UCSD-AML1 (cell line): ENCODE measurements around the gene SPRR1A.
"Not testable (repeated sequence)": the region's sequence is repeated elsewhere in the genome, so short reads cannot be mapped to it uniquely, and the experiment has no call there.

Experiments
- DNase-seq: peaks from one replicate; lab custom pipeline; 2025; ENCODE audit not compliant: unreplicated experiment; lab: John Stamatoyannopoulos, UW

SPRR1A gene

DNA sequence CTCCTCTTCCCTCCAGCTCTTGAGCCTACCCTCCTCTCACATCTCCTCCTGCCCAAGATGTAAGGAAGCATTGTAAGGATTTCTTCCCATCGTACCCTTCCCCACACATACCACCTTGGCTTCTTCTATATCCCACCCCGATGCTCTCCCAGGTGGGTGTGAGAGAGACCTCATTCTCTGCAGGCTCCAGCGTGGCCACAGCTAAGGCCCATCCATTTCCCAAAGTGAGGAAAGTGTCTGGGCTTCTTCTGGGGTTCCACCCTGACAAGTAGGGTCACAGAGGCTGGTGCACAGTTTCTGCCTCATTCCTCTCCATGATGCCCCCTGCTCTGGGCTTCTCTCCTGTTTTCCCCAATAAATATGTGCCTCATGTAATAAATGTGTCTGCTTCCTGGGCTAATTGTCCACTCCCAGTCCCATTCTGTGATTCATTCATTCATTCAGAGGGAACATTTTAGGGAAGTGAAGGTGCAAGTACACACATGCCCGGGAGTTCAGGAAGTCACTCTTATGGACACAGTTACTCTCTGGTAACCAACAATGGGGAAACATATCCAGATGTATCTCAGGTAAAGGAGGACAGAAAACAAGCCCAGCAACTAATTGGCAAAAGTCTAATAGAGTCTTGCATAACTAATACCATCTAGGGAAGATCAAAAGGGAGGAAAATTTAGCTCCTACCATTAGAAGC lies 11.5 kb upstream of the SPRR1A start:
- no peak for DNase-seq

DNA sequence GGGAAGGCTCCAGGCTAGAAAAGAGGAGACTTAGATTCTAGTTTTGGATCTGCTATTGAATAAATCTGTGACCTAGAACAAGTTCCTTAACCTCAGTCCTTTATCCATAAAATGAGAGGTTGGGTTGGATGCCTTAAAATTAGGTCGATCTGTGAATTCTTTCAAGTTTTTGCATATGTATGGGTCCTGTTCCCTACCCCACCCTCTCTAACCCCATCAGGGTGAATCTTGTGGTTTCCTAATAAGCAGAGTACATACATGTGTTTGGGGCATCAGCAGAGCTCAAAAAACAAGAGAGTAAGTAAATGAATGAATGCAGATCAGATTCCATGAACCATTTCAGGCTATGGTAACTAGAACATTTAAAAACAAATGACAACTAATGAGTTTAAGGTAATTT lies 7.2 kb upstream of the SPRR1A start:
- no peak for DNase-seq

DNA sequence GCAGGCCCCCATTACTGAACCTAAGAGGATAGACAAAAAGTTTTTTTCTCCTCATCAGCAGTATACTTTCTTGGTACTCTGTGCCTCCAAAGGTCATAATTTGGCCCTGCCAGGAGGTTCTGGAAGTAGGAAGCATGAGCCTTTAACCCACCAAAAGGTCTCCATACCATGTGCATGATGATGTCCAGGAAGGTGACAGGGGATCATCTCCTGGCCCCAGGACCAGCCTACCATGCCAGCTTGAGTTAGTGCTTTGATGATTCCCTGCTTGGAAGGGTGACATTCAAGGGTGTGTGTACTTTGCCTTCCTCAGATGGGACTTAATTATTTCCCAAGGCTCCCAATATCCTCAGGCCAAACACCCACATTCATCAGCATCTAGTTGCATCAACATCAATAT lies 6.3 kb upstream of the SPRR1A start:
- no peak for DNase-seq

DNA sequence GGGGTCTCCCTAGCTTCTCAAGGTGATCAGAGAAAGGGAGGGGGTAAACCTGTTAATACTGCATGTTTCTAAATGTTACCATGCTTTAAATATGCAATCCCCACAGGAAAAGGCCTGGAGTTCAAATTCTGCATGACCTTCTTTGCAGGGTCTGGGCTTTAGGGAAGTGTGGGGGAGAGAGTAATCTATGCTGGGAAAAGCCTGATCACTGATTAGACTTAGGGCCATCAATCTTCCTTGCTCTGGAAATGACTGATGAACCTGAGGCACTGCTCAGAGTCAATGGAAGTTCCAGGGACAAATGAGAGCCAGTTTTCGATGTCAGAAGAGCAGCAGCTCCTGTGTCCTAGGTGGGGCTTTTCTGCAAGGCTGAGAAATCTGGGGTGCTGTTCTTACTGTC lies 3.2 kb upstream of the SPRR1A start:
- DNase-seq, result no peak

DNA sequence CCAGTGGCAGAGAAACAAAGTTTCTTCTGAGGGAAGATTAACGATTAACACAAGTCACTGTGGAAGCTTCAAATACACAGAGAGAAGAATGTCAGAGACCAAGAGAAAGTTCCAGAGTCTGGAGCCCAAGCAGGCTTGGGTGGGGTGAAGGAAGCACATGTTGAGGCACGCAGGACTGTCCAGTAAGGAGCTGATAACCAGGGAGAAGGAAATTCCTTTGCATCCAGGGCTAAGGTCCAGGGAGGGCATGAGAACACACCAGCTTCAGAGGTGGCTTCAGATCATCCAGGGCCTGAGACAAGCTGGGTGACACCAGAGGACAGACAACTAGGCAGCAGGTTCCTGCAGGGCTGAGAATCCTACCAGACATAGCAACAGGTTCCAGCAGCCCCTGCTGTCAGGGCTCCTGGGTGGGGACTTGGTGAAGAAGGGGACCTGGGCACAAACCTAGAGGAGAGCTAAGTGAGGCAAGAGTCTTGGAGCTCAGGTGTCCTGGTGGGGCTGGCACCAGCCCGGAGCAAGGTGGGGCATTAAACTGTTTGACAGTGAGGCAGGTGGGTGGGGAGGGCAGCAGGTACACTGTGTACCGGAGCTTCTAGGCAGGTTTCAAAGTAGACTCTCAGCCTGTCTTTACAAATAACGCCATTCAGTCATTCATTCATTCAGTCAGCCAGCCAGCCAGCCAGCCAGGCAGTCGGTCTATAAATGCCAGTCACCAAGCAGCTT lies 2.6 kb upstream of the SPRR1A start:
- DNase-seq, result no peak

DNA sequence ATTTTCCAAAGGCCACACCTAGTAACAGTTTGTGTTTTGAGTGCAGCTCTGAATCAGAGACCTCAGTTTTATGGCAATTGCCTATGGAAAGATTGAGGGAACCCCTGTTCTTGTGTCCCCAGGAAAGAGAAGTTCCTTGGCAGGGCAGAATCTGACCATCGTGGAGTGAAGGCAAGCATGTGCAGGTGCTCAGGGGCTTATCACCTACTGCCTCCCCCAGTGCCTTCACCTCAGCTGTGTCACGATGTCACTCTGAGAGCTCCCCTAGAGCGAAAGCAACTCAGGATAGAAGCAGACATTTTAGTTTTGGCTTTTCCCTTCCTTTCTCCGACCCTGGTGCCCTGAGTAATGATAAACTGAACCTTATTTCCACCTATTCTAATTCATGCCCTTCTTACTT lies 1.8 kb upstream of the SPRR1A start:
- no peak for DNase-seq

DNA sequence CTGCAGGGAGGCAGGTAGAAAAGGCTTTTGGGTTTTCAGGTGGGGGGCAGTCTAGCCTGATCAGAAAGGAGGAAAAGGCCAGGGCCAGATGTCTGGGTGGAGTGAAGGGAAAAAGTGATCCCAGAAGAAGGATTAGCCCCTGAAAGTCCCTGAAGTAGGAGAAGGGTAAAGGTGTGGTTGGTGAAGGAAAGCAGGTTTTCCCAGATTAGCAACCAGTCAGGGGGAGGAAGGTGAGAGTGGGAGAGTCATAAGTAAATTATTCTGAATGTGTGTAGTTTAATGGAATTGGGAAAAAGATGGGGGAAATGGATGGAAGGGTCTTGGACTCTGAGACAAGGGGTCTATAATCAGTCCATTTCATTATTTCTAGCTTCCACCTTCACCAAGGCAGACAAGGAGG lies 647 bp upstream of the SPRR1A start:
- DNase-seq, result no peak

DNA sequence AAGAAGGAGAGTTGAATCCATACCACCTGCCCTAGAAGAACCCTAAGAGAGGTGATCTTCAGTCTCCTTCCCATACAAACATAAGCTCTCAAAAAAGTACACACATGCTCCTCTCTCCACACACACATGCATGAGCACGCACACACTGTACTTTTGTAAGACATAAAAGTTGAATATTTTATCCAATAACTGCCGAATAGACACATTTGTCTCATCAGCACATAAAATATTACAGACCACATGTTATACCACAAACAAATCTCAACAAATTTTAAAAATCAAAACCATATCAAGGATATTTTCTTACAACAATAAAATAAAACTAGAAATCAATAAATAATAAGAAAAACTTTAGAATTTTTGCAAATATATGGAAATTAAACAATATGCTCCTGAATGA lies 2.7 kb downstream of the SPRR1A start:
- no peak for DNase-seq

DNA sequence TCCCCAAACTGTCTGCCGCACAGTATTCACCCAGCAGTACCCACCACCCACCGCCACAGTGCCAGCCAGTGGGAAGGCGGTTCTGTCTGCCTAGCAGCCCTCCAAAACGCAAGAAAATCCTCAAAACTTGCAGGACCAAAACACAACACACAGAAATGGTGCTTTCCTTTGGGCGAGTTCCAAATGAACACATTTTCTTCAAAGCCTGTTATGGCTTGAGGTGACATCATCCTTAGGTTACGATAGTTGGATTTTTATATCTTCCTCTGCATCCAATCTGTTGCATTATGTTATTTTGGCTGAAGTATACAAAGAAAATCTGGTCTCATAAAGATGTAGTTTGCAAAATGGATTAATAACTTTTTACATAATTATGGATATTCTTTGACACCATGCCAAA lies 9.3 kb downstream of the SPRR1A start:
- DNase-seq, result no peak

DNA sequence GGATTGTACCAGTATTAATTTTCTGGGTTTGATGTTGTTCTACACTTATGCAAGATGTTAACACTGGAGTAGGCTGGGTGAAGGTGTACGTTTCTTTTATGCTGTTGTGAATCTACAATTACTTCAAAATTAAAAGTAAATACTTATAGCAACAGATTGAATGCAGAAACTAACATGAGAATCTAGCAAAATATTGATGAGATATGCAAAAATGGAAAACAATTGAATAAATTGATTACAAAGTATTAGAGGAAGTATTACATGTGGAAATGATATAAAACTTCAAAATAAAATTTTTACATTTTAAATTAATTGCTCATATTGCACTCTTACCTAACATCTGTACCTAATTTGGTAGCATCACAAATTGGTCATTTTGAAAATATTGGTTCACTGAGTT lies 12.0 kb downstream of the SPRR1A start:
- DNase-seq, result no peak

DNA sequence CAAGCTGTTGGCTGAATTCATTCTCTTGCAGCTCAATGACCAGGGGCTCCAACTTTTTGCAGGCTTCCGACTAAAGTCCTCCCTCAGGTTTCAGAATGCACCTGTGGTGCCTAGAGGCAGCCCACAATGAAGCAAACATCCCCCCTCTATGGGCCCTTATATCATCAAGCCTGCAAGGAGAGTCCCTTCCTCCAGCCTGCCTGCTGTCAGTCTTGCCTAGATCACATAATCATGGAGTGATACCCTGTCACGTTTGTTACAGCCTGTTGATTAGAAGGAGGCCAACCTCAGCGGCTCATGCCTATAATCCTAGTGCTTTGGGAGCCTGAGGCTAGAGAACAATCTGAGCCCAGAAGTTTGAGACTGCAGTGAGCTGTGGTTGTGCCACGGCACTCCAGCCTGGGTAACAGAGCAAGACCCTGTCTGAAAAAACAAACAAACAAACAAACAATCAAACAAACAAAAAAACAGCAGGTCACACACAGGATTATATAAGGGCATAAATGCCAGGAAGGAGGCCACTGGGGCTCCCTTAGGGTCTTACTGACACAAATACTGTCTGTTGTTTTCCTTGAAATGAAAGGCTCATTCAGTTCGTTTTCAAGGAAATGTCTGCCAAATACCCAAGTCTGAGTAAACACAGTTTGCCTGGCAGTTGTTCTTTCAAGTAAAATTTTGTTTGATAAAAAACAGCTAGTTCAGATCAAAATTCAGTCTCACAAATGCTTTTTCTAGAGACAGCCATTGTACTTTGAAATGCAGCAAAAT lies 12.9 kb downstream of the SPRR1A start:
- DNase-seq, result no peak

DNA sequence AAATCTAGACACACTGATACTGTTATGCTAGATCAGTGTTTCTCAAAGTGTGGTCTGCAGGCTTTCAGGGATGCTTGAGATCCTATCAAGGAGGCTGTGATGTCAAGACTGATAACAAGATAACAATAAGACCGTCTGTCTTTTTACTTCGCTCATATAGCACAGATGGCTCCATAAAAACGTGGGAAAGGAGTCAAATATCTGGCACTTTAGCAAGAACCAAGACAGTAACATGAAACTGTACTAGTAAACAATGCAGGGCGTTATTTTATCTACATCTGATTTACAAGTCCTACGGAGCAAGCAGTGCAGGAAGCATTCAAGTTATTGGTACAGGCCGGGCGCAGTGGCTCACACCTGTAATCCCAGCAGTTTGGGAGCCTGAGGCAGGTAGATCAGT lies 14.0 kb downstream of the SPRR1A start:
- DNase-seq, result no peak

DNA sequence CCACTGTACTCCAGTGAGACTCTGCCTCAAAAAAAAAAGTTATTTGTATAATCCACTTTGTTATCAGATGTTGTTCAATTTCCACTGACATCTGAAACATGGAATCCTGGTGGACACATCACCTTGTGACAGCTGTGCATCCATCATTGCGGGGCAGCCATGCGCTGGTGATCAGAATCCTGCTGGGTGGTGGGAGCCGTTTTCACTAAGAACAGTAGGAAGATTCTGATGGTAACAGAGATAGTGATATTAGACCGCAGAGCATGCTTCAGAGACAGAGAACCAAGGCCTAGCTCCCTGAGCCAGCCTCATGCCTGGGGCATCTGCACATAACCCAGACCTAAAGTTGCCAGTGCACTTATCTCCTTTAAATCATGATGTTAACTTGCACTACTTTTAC lies 14.6 kb downstream of the SPRR1A start:
- DNase-seq, result no peak

DNA sequence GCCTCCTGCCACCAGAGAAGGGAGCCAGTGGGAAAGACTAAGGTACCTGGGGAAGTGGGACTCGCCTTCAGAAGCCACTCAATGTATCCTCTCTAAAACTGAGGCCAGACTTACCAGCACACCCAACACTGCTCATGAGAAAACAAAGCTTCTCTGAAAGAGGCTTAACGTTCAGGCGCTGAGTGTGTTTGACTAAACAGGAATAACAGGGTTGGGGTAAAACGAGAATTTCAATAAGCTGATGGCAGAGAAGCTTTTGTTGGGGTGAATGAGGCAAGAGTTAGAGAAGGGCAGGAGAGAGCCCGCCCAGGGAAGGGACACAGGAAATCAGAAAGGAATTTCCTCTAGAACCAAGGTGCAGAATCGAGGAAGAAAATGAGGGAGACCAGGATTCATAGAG lies 15.9 kb downstream of the SPRR1A start:
- DNase-seq, result no peak

DNA sequence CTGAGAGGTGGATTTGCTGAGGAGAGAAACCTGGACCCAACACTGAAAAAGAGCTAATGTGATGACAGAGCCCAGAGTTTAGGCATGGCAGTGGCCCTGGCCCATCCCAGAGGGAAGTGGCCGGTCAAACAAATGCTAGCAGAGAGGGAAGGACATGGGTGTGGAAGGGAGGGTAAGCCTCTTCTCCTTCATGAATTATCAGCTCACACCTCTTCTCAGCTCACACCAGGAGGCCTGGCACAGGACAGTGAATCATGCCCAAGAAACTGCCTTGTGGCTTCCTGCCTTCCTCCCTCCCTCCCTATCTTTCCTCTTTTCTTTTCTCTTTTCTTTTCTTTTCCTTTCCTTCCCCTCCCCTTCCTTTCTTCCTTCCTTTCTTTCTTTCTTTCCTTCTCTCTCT lies 16.4 kb downstream of the SPRR1A start:
- no peak for DNase-seq

DNA sequence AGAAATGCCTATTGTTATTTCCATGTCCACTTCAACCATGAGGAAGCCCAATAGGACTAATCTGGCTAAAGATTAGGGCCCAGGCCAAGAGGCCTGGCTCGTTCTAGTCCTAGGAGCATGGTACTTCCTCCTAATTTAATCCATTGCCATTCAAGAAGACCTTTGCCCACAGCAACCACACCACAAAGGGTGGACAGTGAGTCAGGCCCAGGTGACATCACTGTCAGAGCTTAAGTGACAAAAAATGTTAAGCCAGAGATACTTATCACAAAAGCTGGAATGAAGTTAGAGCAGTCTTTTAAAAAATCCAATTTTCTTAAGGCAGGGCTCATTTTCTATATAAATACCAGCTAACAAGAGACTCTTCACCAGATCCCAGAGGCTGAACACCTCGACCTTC lies 17.5 kb downstream of the SPRR1A start, which contains the start of gene SPRR3:
SPRR3 (plus strand) TSS at position 368 of the 400 bp plus-strand sequence. CDS start 1,272 bp downstream, outside the sequence.
- DNase-seq, result no peak

DNA sequence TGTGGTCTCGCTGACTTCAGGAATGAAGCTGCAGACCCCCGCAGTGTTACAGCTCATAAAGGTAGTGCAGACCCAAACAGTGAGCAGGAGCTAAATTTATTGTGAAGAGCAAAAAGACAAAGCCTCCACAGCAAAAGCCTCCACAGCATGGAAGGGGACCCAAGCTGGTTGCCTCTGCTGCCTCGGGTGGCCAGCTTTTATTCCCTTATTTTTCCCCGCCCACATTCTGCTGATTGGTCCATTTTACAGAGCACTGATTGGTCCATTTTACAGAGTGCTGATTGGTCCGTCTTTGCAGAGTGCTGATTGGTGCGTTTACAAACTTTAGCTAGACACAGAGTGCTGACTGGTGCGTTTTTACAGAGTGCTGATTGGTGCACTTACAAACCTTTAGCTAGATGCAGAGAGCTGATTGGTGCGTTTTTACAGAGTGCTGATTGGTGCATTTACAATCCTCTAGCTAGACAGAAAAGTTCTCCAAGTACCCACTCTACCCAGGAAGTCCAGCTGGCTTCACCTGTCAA lies 27.4 kb downstream of the SPRR1A start:
- not testable (repeated sequence) for DNase-seq

DNA sequence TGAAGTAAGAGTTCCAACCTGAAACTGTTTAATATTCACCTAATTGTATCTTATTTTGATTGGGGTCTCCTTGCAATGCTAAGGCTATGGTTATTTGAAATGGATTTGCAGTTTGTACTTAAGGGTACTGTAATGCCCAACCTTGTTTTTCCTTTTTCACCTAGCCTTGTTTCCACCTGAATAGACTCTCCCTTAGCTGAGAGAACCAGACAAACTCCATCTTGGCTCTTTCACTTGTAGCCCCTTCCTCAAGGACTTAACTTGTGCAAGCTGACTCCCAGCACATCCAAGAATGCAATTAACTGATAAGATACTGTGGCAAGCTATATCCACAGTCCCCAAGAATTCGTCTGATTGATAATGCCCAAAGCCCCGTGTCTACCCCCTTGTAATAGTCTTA lies 37.9 kb downstream of the SPRR1A start:
- DNase-seq, result not testable (repeated sequence)

DNA sequence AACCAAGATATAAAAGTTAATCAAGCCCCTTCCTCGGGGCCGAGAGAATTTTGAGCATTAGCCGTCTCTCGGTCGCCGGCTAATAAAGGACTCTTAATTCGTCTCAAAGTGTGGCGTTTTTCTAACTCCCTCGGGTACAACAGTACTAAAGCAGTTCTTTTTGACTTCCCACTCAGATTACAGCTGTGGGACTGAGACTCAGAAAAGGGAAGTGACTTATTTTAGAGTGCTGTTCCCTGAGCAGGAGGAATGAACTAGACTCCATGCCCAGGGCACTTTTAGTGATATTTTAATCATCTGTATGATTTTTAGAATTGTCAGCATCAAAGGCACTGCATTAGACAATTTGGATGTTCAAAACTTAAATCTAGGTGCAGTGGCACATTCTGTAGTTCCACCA lies 38.5 kb downstream of the SPRR1A start:
- not testable (repeated sequence) for DNase-seq

DNA sequence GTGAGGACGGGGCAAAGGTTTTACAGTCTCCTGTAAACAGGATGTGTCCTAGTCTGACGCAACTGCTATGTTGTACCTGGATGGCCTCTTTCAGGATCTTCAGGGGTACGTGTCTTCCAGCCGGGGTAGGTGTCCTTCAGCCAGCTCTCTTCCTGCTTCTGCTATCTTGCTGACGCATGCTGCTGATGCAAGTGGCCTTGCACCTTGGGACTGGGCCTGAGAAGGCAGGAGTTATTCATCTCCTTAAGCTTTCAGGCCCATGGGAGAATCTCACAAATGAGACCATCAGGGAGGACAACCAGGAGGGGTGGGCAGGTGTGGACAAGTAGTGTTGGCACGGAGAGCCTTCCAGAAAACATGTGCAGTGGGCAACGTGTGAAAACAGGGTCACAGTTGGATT lies 39.2 kb downstream of the SPRR1A start:
- no peak for DNase-seq

DNA sequence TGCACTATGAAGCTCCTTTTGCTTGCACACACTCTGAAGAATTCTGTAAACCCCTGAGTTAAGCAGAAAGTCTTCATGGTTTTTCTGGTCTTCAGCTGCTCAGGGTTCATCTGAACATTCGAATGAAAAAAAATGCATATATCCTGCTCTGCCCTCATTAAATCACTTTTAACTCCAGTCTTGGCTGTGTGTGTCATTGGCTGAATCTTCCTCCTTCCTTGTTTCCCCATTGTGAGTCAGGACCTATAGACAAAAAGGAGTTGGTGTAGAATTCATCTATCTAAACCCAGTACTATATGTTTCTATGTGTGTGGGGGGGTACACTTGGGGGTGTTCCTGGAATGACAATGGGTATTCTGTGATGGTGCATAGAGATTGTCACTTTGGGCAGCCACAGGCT lies 40.5 kb downstream of the SPRR1A start:
- DNase-seq, result no peak

DNA sequence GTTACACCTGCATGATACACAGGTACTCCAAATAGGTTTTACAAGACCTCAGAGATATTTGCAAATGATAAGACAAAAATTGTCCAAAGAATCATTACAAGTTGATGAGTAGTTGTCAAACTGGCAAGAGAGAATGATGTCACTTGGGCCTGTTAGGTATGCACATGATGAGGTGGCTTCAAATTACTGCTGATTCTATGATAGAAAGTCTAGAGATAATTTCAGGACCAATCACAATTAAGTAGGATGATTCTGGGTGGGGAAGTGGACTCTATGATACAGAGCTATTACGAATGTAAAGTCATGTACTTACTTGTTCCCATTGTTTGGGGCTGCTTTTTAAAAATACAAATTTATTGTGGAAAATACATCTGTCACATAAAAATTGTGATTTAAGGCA lies 41.9 kb downstream of the SPRR1A start:
- DNase-seq, result no peak
